Activated naive CD4-positive, alpha-beta T cell treated with anti-CD3 and anti-CD28 coated beads for 36 hours (primary cell): Measurements from ENCODE around the gene PDCD6IP. TPM values are rescaled to one million over a fixed set of nuclear protein-coding genes. Genes with fewer than 3 reads are reported as not detected.

Experiments
- CTCF ChIA-PET: fragments of 350-600 bp; sonication (Branson Sonifier 250); formaldehyde crosslinking; loops from one replicate; lab custom pipeline; 2021; ENCODE audit warnings: antibody characterized with exemption; lab: Charles Lee
- DNase-seq: peaks from one replicate; pipeline ENCODE4 v3.0.0-alpha.2; 2020
- H3K27ac Mint-ChIP-seq: one replicate; pipeline ENCODE4 v1.8.0; 2021; ENCODE audit warnings: mild to moderate bottlenecking, mixed read lengths
- H3K27me3 Mint-ChIP-seq: one replicate; pipeline ENCODE4 v1.8.0; 2021; ENCODE audit warnings: low read depth, mixed read lengths
- H3K36me3 Mint-ChIP-seq: one replicate; pipeline ENCODE4 v1.8.0; 2021; ENCODE audit warnings: low read depth, mixed read lengths
- H3K4me1 Mint-ChIP-seq: one replicate; pipeline ENCODE4 v1.8.0; 2021; ENCODE audit warnings: low read depth, mixed read lengths
- H3K4me3 Mint-ChIP-seq: one replicate; pipeline ENCODE4 v1.8.0; 2021; ENCODE audit warnings: mild to moderate bottlenecking, moderate library complexity, mixed read lengths
- H3K9me3 Mint-ChIP-seq: one replicate; pipeline ENCODE4 v1.8.0; 2021; ENCODE audit warnings: mixed read lengths
- intact Hi-C: fragments of 100-400 bp; cut with micrococcal nuclease; formaldehyde crosslinking; loops from one replicate; pipeline ENCODE4 v1.15.1; 2023
- total RNA-seq, 2 experiments: library from RNA; stranded (reverse); gene quantifications; one replicate each; pipeline ENCODE4 v1.2.3, GENCODE V29; 2021

PDCD6IP gene
- total RNA-seq, 2 experiments from 2014 or later, result 126 to 127 TPM

DNA sequence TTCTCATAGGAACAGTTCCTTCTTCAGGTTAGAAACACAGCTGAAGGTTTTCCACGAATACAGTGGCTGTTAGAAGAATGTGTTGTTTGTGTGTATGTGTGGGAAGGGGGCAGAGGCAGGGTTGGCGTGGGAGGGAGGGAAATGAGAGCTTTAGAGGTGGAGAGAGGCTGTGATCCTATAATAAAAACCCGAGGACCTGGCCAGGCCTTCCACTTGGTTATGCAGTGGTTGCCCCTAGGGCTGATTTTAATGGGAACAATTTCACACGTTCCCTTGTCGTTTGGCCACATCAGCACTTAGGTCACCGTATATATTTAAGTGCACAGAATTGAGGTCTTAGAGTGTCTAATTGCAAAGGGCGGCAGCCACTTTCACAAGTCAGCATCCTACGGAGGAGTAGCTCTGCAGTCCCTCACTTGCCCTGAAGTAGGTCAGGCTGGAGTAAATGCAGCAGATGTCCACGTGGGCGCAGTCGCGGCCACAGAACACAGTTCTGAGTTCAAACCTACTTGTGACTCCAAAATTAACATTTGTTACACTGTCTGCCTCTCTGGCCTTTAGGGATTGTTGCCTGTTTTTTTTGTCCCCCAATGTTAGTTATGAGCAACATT lies 85.6 kb downstream of the PDCD6IP start:
- H3K9me3 Mint-ChIP-seq, result no peaks in the 10 kb centered on the region
- CTCF ChIA-PET, result interaction anchor here (0.5 to 3.6 kb wide), 17 partner anchors 10 to 799 kb away, joined by 3 to 18 read pairs (median 5); no protein-coding TSS in a partner anchor
- DNase-seq, result no peak
- H3K36me3 Mint-ChIP-seq, result no peaks in the 10 kb centered on the region
- no peak overlapping the region for H3K4me3 Mint-ChIP-seq
- peaks cover 4% of the 10 kb centered on the region for H3K4me1 Mint-ChIP-seq
- peaks cover 4% of the 10 kb centered on the region for H3K27me3 Mint-ChIP-seq
- no peak overlapping the region for H3K27ac Mint-ChIP-seq
- intact Hi-C loops, result loop anchor here (1.0 kb wide), 4 partner anchors 131 to 800 kb away; no protein-coding TSS in a partner anchor

DNA sequence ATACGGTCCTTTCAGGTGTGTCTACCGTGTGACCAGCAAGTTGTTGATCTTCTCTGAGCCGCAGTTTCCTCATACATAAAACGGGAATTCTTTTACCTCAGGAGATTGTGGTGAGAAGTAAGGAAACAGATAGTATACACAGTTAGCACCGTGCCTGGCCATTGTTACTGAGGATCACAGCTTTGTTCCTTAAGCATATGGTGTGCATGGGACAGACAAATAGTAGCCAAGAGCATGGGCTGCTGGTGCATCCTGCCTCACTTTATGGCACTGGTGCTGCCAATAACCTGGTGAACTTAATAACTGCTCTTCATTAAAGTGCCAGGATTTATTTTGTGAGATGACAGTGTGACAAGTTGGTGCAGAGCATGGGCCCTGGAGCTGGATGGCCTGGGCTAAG lies 86.3 kb downstream of the PDCD6IP start:
- H3K36me3 Mint-ChIP-seq, result no peaks in the 10 kb centered on the region
- intact Hi-C loops, result no loop called here
- no peak overlapping the region for H3K4me3 Mint-ChIP-seq
- H3K4me1 Mint-ChIP-seq, result peaks cover 4% of the 10 kb centered on the region
- CTCF ChIA-PET, result interaction anchor here (0.7 to 3.6 kb wide), 6 partner anchors 13 to 1991 kb away, joined by 3 to 18 read pairs (median 10); no protein-coding TSS in a partner anchor
- H3K27ac Mint-ChIP-seq, result no peak overlapping the region
- no peaks in the 10 kb centered on the region for H3K9me3 Mint-ChIP-seq
- DNase-seq, result no peak
- H3K27me3 Mint-ChIP-seq, result peaks cover 4% of the 10 kb centered on the region

DNA sequence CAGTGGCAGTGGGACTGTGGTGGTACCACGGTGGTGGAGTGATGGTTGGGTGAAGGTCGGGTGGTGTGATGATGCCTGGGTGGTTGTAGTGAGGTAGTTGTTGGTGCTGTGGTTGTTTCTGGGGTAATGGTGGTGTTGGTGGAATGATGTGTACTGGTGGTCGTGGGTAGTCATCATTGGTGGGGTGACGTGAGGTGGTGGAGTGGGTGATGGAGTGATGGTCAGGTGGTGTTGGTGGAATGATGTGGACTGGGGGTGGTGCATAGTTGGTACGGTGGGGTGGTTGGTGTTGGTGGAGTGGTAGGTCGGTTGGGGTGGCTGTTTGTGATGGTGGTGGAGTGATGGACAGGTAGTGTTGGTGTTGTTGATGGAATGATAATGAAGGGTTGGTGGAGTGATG lies 87.1 kb downstream of the PDCD6IP start:
- H3K4me1 Mint-ChIP-seq, result peaks cover 4% of the 10 kb centered on the region
- CTCF ChIA-PET, result no interaction called here
- intact Hi-C loops, result no loop called here
- no peaks in the 10 kb centered on the region for H3K9me3 Mint-ChIP-seq
- H3K4me3 Mint-ChIP-seq, result no peak overlapping the region
- no peak overlapping the region for H3K27ac Mint-ChIP-seq
- DNase-seq, result no peak
- H3K27me3 Mint-ChIP-seq, result peaks cover 4% of the 10 kb centered on the region
- H3K36me3 Mint-ChIP-seq, result no peaks in the 10 kb centered on the region

DNA sequence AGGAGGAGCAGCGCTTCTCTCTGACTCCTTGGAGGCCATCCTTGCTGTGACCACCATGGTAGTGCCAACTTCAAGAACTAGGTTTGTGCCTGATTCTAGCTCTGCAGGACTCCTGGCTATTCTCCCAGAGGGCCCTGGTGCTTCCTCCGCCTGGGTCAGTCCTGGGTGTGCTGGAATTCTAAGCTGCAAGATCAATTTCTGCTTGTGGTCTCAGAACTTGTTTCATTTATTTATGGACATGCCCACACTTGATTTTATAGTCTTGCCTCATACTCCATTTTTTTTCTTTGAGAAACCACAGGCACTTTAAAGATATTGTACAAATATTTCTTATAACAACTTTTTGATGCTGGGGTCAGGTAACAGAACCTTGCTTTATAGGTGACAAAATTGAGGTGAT lies 87.6 kb downstream of the PDCD6IP start:
- CTCF ChIA-PET, result no interaction called here
- no peak overlapping the region for H3K27ac Mint-ChIP-seq
- intact Hi-C loops, result no loop called here
- no peaks in the 10 kb centered on the region for H3K36me3 Mint-ChIP-seq
- H3K9me3 Mint-ChIP-seq, result no peaks in the 10 kb centered on the region
- no peak for DNase-seq
- peaks cover 4% of the 10 kb centered on the region for H3K27me3 Mint-ChIP-seq
- peaks cover 4% of the 10 kb centered on the region for H3K4me1 Mint-ChIP-seq
- H3K4me3 Mint-ChIP-seq, result no peak overlapping the region

DNA sequence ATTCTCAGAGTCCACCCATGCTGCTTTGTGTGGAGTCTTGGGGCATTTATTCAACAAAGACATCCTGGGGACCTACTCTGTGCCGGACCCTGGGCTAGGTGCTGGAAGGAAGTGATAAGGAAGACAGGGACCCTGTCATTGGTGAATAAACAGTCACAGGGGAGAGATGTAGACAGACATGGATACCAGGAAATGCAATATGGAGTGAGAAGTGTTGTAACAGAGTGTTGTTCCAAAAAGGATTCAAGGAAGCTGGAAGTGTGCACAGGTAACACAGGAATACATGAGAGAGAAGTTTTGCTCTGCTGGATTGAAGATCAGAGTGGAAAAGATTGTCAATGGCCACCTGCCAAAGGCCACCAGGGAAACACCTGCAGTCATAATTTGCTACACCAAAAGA lies 89.0 kb downstream of the PDCD6IP start:
- Mint-ChIP-seq H3K27me3 (peaks cover 4% of the 10 kb centered on the region), H3K27ac (no peak overlapping the region), H3K4me1 (peaks cover 4% of the 10 kb centered on the region), H3K9me3 (no peaks in the 10 kb centered on the region), H3K4me3 (no peak overlapping the region), H3K36me3 (no peaks in the 10 kb centered on the region)
- intact Hi-C loops, result no loop called here
- CTCF ChIA-PET, result no interaction called here
- DNase-seq, result no peak

DNA sequence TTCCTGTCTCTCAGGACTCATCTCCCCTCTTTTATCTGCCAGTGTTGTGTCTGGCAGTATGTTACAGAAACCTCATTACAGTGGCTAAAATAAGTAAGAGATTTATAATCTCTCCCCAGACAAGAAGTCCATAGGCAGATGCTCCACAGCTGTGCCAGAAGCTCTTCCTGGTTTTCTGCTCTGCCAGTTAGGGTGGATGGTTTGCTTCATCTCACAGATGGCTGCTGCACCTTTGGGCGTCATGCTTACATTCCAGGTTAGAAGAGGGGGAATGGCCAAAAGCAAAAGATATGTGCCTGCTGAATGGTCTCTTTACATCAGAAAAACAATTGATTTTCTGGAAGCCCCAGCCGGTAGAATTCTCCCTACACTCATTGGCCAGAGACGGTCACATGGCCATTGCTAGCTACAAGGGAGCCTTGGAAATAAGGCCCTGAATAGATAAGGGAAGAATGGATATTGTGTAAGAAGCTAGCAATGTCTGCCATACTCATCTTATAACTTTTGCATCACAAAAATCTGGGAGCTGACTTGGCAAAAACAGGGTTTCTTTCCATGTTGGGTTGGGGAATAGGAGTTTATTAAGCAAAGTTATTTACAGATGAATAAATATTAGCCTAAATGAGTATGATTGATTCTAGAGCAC lies 91.1 kb downstream of the PDCD6IP start:
- no peak overlapping the region for H3K27ac Mint-ChIP-seq
- no peaks in the 10 kb centered on the region for H3K36me3 Mint-ChIP-seq
- H3K27me3 Mint-ChIP-seq, result no peaks in the 10 kb centered on the region
- no peaks in the 10 kb centered on the region for H3K4me1 Mint-ChIP-seq
- no peak overlapping the region for H3K4me3 Mint-ChIP-seq
- intact Hi-C loops, result no loop called here
- H3K9me3 Mint-ChIP-seq, result no peaks in the 10 kb centered on the region
- no peak for DNase-seq
- CTCF ChIA-PET, result interaction anchor here (0.6 to 1.0 kb wide), 2 partner anchors 8 to 374 kb away, joined by 3 to 4 read pairs; no protein-coding TSS in a partner anchor

DNA sequence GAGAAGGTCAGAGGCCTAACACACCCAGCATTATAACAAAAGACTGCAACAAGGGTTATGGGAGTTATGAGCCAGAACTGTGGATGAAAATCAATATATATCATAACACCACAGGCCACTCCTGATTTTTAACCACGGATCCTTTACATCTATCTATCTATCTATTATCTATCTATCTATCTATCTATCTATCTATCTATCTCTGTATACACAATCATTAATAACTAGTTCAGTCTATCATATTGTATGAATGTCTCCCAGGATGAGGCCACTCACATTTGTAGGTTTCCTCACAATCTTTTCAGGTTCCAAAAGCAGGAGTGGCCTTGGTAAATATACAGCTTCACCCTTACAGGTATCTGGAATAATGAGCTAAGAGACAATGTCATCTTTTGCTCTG lies 94.2 kb downstream of the PDCD6IP start:
- CTCF ChIA-PET, result no interaction called here
- Mint-ChIP-seq H3K27ac (no peak overlapping the region), H3K4me3 (no peak overlapping the region), H3K4me1 (no peaks in the 10 kb centered on the region), H3K36me3 (no peaks in the 10 kb centered on the region), H3K9me3 (no peaks in the 10 kb centered on the region), H3K27me3 (no peaks in the 10 kb centered on the region)
- intact Hi-C loops, result no loop called here
- no peak for DNase-seq

DNA sequence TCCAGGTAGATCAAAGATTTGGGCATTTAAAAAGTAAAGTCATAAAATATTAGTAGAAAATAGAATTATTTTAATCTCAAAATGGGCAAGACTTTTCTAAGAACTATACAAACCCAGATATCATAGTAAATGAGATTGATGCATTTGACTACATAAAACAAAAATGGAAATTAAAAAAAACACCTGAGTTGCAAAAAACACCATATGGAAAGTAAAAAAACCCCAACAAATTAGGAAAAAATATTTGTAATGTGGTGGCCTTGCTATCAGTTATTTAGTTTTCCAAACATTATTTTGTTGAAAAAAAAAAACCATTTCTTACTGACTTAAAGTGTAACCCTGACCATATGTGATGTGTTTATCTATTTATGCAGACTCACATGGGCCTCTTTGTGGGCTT lies 97.2 kb downstream of the PDCD6IP start:
- no peak overlapping the region for H3K27ac Mint-ChIP-seq
- intact Hi-C loops, result no loop called here
- no peaks in the 10 kb centered on the region for H3K4me1 Mint-ChIP-seq
- no peaks in the 10 kb centered on the region for H3K36me3 Mint-ChIP-seq
- H3K27me3 Mint-ChIP-seq, result no peaks in the 10 kb centered on the region
- H3K9me3 Mint-ChIP-seq, result no peaks in the 10 kb centered on the region
- CTCF ChIA-PET, result no interaction called here
- no peak for DNase-seq
- no peak overlapping the region for H3K4me3 Mint-ChIP-seq

DNA sequence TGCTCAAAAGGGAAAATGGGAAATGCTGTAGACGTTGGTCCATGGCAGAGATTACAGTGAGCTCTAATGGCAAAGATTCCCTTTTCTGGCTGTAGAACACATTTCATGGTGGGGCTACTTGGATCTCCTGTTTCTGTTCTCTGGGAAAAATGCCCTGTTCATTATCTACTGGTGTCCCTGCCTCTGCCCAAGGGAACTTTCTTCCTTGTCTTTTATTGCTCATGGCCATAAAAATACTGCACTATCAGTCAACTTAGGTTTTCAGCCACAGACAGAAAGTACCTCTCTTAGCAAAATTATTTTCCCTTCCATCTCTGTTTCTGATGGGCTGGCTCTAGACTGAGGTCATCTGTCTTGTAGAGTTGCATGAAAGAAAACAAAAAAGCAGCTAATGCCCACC lies 98.9 kb downstream of the PDCD6IP start:
- intact Hi-C loops, result no loop called here
- Mint-ChIP-seq H3K27ac (no peak overlapping the region), H3K27me3 (no peaks in the 10 kb centered on the region), H3K9me3 (no peaks in the 10 kb centered on the region), H3K4me1 (no peaks in the 10 kb centered on the region), H3K36me3 (no peaks in the 10 kb centered on the region), H3K4me3 (no peak overlapping the region)
- no peak for DNase-seq
- CTCF ChIA-PET, result interaction anchor here (1.1 to 2.4 kb wide), 2 partner anchors 8 to 13 kb away, joined by 4 to 11 read pairs; no protein-coding TSS in a partner anchor

DNA sequence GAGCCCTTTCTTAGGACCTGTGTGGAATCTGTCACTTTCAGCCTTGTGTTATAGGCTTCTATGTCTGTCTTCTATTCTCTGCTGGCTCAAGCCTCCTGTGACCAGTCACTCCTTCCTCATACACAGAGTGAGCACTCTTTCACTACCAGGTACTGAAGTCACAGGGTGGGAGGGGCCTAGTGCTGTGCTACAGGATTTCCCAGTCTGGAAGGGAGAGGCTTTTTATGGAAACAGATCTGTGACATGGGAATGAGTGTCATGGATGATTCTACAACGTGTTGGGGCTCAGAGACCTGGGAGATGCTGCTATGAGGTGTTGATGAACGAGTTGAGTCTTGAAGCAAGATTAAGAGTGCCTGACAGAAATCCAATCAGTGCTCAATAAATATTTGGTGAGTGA lies 100.5 kb downstream of the PDCD6IP start:
- no peak overlapping the region for H3K27ac Mint-ChIP-seq
- CTCF ChIA-PET, result no interaction called here
- intact Hi-C loops, result no loop called here
- no peaks in the 10 kb centered on the region for H3K27me3 Mint-ChIP-seq
- H3K36me3 Mint-ChIP-seq, result no peaks in the 10 kb centered on the region
- H3K4me3 Mint-ChIP-seq, result no peak overlapping the region
- no peak for DNase-seq
- H3K9me3 Mint-ChIP-seq, result no peaks in the 10 kb centered on the region
- no peaks in the 10 kb centered on the region for H3K4me1 Mint-ChIP-seq

DNA sequence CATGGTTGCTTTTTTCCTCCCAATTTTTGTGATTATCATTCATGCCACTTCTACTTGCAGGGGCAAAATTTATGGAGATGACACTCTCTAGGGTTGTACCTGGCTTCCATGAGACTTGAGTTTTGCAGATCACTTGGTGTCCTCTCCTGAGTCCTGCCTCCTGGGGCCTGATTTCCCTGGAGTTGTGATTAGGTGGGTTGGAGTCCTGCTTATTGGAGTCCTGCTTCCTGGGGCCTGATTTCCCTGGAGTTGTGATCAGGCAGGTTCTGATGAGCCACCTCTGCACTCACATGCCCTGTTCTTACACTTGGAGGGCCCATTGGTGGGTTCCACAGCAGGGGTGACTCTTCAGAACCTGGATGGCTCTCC lies 102.0 kb downstream of the PDCD6IP start:
- intact Hi-C loops, result no loop called here
- Mint-ChIP-seq H3K27ac (no peak overlapping the region), H3K4me3 (no peak overlapping the region), H3K9me3 (no peaks in the 10 kb centered on the region), H3K4me1 (no peaks in the 10 kb centered on the region), H3K27me3 (no peaks in the 10 kb centered on the region), H3K36me3 (no peaks in the 10 kb centered on the region)
- CTCF ChIA-PET, result no interaction called here
- DNase-seq, result no peak

DNA sequence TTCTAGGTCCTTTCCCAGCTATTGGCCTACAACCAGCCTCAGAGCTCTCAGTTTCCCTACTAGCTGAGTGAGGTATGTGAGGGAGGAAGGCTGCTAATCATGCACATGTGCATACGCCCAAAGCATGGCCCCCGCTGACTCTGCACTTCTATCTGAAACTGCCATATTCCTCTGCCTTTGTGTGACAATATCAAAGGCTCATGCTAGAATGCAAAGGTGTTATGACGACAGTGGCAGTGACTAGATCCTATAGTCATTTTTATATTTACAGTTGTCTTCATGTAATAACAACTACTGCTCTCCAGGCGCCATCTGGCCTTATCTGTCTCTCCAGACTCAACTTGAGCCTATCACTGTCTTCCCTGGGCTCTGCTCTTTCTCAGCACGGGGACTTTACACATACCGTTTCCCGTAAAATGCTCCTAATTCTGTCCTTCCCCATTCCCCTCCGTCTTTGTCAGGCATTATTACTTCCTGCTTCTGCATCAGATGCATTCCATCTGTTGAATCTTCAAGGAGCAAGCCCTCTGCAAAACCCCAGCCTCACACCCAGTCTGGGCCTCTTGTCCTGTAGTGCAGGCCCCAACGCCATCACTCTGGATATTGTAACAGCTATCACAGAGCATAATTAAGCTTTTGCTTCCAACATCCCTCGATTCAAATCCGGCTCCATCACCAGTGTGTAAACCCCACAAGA lies 102.5 kb downstream of the PDCD6IP start:
- Mint-ChIP-seq H3K4me1 (no peaks in the 10 kb centered on the region), H3K4me3 (no peak overlapping the region), H3K27ac (no peak overlapping the region), H3K36me3 (no peaks in the 10 kb centered on the region), H3K27me3 (no peaks in the 10 kb centered on the region), H3K9me3 (no peaks in the 10 kb centered on the region)
- CTCF ChIA-PET, result no interaction called here
- no peak for DNase-seq
- intact Hi-C loops, result no loop called here
